ENCODE data around the gene CCDC28B. TPM values are rescaled to one million over a fixed set of nuclear protein-coding genes. Genes with fewer than 3 reads are reported as not detected.

The CCDC28B gene
- total RNA-seq, 4 donors from 2014 or later = 2.2 to 7.6 (median 5.2) TPM

- intact Hi-C loops (cut with DNase I) = no loop called here
- H3K4me1 ChIP-seq = peaks cover 15 to 40% of the 10 kb centered on the region in 2 donors
- no peak for DNase-seq
Observed at GRCh38 chr1:32242341-32242851, 42.0 kb downstream of the CCDC28B start.

GRCh38 chr1:32246888-32247273, 46.5 kb downstream of the CCDC28B start, which contains the start of gene FAM167B:
FAM167B (plus strand) TSS chr1:32247222; CDS start chr1:32247422, 200 bp downstream.
- intact Hi-C loops (cut with DNase I) = no loop called here
- peaks cover 12 to 48% of the 10 kb centered on the region in 2 donors for H3K4me1 ChIP-seq
- DNase-seq = no peak
- H3K27ac ChIP-seq = peak within 1 kb of the TSS; percentile 27 to 74 (median 74)
- H3K9me3 ChIP-seq = no peaks in the 10 kb centered on the region
- no peaks in the 10 kb centered on the region for H3K27me3 ChIP-seq
- H3K36me3 ChIP-seq = no peaks in the 10 kb centered on the region
- H3K4me3 ChIP-seq (replicated peaks in 1 of 3) = no peak within 1 kb of the TSS
- 61 to 72% methylated on average over 3 of the region's 3 CpGs for WGBS, 2 donors
- TF ChIP-seq POLR2A (IDR thresholded peaks at IDR 0.05) (no peak), CTCF (IDR thresholded peaks at IDR 0.05) (no peak)

More at GRCh38 chr1:32242341-32242851, 42.0 kb downstream of the CCDC28B start:
- WGBS, 2 donors = 33 to 38% methylated on average over 6 to 7 of the region's 7 CpGs
- Histone ChIP-seq H3K9me3 (no peaks in the 10 kb centered on the region), H3K4me3 (replicated peaks in 1 of 3) (no peak overlapping the region), H3K27ac (peak overlapping the region in 1 of 3 donors; percentile 95), H3K36me3 (no peaks in the 10 kb centered on the region), H3K27me3 (no peaks in the 10 kb centered on the region)
- TF ChIP-seq POLR2A (IDR thresholded peaks at IDR 0.05) (no peak), CTCF (IDR thresholded peaks at IDR 0.05) (no peak)

GRCh38 chr1:32247452-32247851, 47.1 kb downstream of the CCDC28B start:
- H3K27ac ChIP-seq = peak overlapping the region; percentile 27 to 74 (median 74)
- no peaks in the 10 kb centered on the region for H3K9me3 ChIP-seq
- no peaks in the 10 kb centered on the region for H3K36me3 ChIP-seq
- 23 to 71% methylated on average over 4 to 8 of the region's 12 CpGs for WGBS, 2 donors
- H3K4me3 ChIP-seq (replicated peaks in 1 of 3) = no peak overlapping the region
- H3K4me1 ChIP-seq = peaks cover 14 to 47% of the 10 kb centered on the region in 2 donors
- no peaks in the 10 kb centered on the region for H3K27me3 ChIP-seq
- TF ChIP-seq CTCF (IDR thresholded peaks at IDR 0.05) (no peak), POLR2A (IDR thresholded peaks at IDR 0.05) (no peak)
- intact Hi-C loops (cut with DNase I) = no loop called here
- peak; percentile 70 to 73 for DNase-seq

GRCh38 chr1:32247983-32248889, 47.8 kb downstream of the CCDC28B start:
- no peaks in the 10 kb centered on the region for H3K27me3 ChIP-seq
- 24 to 33% methylated on average over 3 to 14 of the region's 31 CpGs for WGBS, 2 donors
- peaks cover 17 to 46% of the 10 kb centered on the region in 2 donors for H3K4me1 ChIP-seq
- H3K27ac ChIP-seq = peak overlapping the region; percentile 27 to 74 (median 74)
- intact Hi-C loops (cut with DNase I) = no loop called here
- H3K36me3 ChIP-seq = no peaks in the 10 kb centered on the region
- no peaks in the 10 kb centered on the region for H3K9me3 ChIP-seq
- TF ChIP-seq CTCF (IDR thresholded peaks at IDR 0.05) (peak; percentile 24 to 86 (median 62)), POLR2A (IDR thresholded peaks at IDR 0.05) (no peak)
- DNase-seq = peak; percentile 84 to 87
- no peak overlapping the region for H3K4me3 ChIP-seq (replicated peaks in 1 of 3)
